Urinary bladder (tissue), 4 donors: ENCODE results near the gene PRKG1. TPM values are rescaled to one million over a fixed set of nuclear protein-coding genes. Genes with fewer than 3 reads are reported as not detected.

Experiments
- DNase-seq: peaks from one replicate; pipeline ENCODE4 v3.0.0-alpha.2; 2015; ENCODE audit errors: extremely low spot score
- H3K27ac ChIP-seq: one replicate; pipeline ENCODE4 v1.5.1; 2013; ENCODE audit warnings: low read depth, mild to moderate bottlenecking, moderate library complexity
- H3K36me3 ChIP-seq: one replicate; pipeline ENCODE4 v1.6.1; 2013; ENCODE audit warnings: mild to moderate bottlenecking, moderate library complexity; ENCODE audit not compliant: insufficient read depth
- H3K4me1 ChIP-seq: one replicate; pipeline ENCODE4 v1.6.1; 2013; ENCODE audit warnings: mild to moderate bottlenecking, moderate library complexity; ENCODE audit not compliant: insufficient read depth
- H3K4me3 ChIP-seq: one replicate; pipeline ENCODE4 v1.5.1; 2013; ENCODE audit warnings: low read depth, low read length
- WGBS: extraction: QIAGEN DNeasy Blood & Tissue Kit; methylation state at CpG from one replicate; pipeline ENCODE4 v1.1.7; 2013; 5-methylcytosine and 5-hydroxymethylcytosine counted together
- polyA plus RNA-seq: library from polyadenylated mRNA; stranded (reverse); fragments of 200-250 nt; gene quantifications from one replicate; pipeline ENCODE4 v1.2.3, GENCODE V29; 2013
- total RNA-seq: library from RNA; depleted of rRNA; stranded (reverse); fragments of >200 nt; gene quantifications from one replicate; pipeline ENCODE4 v1.2.3, GENCODE V29; 2014
- donor health status: healthy with polysubstance abuse.
- donor health status: healthy.

PRKG1 gene
- total and polyA plus RNA-seq, 2 donors: 17.1 to 126 TPM

DNA sequence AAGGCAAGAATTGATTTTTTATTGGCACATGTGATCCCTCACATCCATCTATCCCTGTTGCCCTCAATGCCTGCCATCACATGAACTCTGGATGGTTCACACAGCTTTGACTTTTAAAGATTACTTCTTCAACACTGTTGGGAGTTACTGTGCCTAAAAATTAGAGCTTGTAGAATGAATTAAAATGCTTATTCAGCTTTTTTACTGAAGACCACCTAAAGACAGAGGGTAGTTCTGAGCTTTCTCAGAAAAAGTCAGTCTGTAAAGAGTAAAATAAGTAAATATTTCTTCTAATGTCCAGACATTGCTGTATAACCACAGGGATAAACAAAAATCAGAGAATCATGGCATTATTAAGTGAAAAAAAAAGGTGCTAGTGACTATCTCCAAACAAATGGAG, 718.4 kb downstream of the PRKG1 start:
- Histone ChIP-seq H3K4me1 (no peaks in the 10 kb centered on the region), H3K4me3 (no peak overlapping the region), H3K27ac (no peak overlapping the region), H3K36me3 (no peaks in the 10 kb centered on the region)
- no peak for DNase-seq

GRCh38 chr10:51800121-51800520, 725.8 kb downstream of the PRKG1 start:
- H3K27ac ChIP-seq: no peak overlapping the region
- no peak for DNase-seq
- WGBS: 85% methylated on average over 3 of the region's 3 CpGs
- H3K4me3 ChIP-seq: no peak overlapping the region
- no peaks in the 10 kb centered on the region for H3K4me1 ChIP-seq
- H3K36me3 ChIP-seq: no peaks in the 10 kb centered on the region

DNA sequence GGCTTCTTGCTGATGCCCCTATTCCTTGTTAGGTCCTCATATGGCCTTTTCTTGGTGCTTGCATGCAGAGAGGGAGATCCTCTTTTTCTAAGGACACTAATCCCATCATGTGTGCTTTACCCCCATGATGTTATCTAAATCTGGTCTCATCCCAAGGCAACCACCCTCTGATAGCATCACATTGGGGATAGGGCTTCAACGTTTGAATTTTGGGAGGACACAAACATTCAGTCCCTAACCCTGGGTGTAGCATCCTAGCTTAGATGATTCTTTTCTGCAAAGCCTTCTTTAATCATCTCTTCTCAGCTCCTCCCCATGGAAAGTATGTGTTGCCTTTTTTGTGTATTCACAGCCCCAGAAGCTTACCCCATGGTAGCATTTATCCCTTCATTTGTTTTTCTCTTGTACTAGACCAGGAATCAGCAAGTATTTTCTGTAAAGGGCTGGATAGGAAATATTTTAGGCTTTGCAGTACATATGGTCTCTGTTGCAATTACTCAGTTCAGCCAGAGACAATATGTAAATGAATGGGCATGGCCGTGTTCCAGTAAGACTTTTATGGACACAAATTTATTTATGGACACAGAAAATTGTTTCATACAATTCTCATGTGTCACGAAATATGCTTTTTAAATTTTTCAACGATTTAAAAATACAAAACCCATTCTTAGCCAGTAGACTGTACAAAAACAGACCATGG, 726.6 kb downstream of the PRKG1 start:
- H3K4me3 ChIP-seq: no peak overlapping the region
- no peaks in the 10 kb centered on the region for H3K4me1 ChIP-seq
- WGBS: 85% methylated on average over 4 of the region's 4 CpGs
- no peaks in the 10 kb centered on the region for H3K36me3 ChIP-seq
- no peak for DNase-seq
- no peak overlapping the region for H3K27ac ChIP-seq

DNA sequence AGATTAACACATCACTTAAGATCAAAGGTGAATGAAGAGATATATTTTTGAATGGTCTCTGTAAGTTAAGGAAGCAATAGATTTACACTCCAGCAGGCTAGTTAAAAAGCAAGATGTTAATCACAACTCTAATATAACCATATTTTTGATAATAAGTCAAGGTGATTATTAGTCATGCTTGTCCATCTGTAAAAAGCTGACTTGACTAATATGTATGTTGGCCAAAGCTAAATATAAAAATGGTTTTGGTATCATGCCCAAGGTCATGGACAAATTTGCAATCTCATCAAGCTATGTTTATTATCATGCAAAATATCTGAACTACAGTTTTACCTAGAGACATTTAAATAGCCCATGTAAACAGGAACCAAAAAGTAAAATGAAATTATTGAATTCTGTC, 727.7 kb downstream of the PRKG1 start:
- H3K36me3 ChIP-seq: no peaks in the 10 kb centered on the region
- no peak overlapping the region for H3K4me3 ChIP-seq
- DNase-seq: no peak
- H3K27ac ChIP-seq: no peak overlapping the region
- no peaks in the 10 kb centered on the region for H3K4me1 ChIP-seq

DNA sequence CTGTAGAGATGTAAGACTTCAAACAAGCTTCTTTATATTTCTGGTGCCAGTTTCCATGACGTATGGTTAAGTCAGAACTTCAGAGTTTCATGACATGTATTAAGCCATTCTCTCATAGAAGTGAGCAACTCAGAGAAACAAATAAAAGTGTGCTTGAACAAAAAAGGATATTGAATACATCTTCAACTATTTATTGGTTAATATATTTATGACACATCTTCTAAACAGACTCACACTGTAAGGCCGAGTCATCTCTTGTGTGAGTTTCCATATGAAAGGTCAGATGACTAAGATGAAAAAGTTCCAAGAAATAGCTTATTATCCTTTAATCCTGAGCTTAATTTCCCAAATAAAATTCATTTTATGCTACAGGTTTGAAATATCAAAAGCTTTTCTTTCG, 730.6 kb downstream of the PRKG1 start:
- no peak for DNase-seq
- WGBS: 51% methylated on average over 3 of the region's 3 CpGs
- no peaks in the 10 kb centered on the region for H3K4me1 ChIP-seq
- H3K36me3 ChIP-seq: no peaks in the 10 kb centered on the region
- no peak overlapping the region for H3K4me3 ChIP-seq
- no peak overlapping the region for H3K27ac ChIP-seq

GRCh38 chr10:51806079-51806835, 732.0 kb downstream of the PRKG1 start:
- no peak for DNase-seq
- Histone ChIP-seq H3K4me3 (no peak overlapping the region), H3K36me3 (no peaks in the 10 kb centered on the region), H3K27ac (no peak overlapping the region), H3K4me1 (no peaks in the 10 kb centered on the region)
- 84% methylated on average over 5 of the region's 5 CpGs for WGBS

DNA sequence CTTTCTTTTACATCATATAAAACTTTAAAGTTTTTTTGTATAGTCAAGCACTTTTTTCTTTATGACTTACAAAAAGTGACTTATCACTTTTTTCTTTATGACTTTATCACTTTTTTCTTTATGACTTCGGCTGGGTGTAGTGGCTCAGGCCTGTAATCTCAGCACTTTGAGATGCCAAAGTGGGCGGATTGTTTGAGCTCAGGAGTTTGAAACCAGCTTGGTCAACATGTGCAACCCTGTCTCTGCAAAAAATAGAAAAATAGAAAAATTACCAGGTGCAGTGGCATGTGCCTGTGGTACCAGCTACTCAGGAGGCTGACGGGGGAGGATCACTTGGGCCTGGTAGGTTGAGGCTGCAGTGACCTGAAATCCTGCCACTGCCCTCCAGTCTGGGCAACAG, 733.9 kb downstream of the PRKG1 start:
- 88% methylated on average over 3 of the region's 3 CpGs for WGBS
- Histone ChIP-seq H3K36me3 (no peaks in the 10 kb centered on the region), H3K4me3 (no peak overlapping the region), H3K27ac (no peak overlapping the region), H3K4me1 (no peaks in the 10 kb centered on the region)
- DNase-seq: no peak

DNA sequence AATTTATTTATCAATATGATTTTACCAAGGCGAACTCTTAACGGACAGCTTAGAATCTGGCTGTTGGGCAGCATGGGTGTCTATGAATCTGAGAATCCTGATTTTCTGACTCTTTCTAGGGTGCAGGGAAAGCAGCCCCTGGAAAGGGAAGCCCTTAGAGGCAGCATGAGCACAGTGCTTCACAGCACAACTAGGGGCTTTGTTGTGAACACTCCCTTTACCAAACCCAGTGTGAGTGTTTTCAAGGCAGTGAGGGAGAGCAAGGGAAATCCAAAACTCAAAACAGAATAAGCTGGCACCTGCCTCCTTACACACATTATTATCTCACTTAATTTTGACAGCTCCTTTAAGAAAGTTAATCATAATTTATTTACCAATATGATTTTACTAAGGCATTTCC, 741.4 kb downstream of the PRKG1 start:
- 52% methylated on average over 2 of the region's 2 CpGs for WGBS
- no peaks in the 10 kb centered on the region for H3K4me1 ChIP-seq
- H3K36me3 ChIP-seq: no peaks in the 10 kb centered on the region
- DNase-seq: no peak
- H3K27ac ChIP-seq: no peak overlapping the region
- H3K4me3 ChIP-seq: no peak overlapping the region

DNA sequence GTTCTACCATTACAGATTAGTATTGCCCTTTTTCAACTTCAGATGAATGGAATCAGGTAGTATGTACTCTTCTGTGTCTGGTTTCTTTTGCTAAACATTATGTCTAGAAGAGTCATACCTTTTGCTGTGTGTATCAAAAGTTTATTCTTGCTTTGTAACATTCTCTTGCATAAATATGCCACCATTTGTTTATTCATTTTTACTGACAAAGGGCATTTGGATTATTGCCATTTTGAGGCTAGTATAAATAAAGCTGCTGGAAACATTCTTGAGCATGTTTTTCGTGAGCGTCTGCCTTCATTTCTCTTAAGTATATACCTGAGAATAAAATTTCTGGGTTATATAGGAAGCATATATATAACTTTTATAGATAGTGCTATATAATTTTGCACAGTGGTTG, 746.8 kb downstream of the PRKG1 start:
- no peak overlapping the region for H3K4me3 ChIP-seq
- no peaks in the 10 kb centered on the region for H3K4me1 ChIP-seq
- H3K27ac ChIP-seq: no peak overlapping the region
- H3K36me3 ChIP-seq: no peaks in the 10 kb centered on the region
- DNase-seq: no peak
- 53% methylated on average over 2 of the region's 2 CpGs for WGBS

- DNase-seq: no peak
- no peak overlapping the region for H3K4me3 ChIP-seq
- no peaks in the 10 kb centered on the region for H3K36me3 ChIP-seq
- no peak overlapping the region for H3K27ac ChIP-seq
- H3K4me1 ChIP-seq: no peaks in the 10 kb centered on the region
Observed at GRCh38 chr10:51821745-51822144, 747.5 kb downstream of the PRKG1 start.

DNA sequence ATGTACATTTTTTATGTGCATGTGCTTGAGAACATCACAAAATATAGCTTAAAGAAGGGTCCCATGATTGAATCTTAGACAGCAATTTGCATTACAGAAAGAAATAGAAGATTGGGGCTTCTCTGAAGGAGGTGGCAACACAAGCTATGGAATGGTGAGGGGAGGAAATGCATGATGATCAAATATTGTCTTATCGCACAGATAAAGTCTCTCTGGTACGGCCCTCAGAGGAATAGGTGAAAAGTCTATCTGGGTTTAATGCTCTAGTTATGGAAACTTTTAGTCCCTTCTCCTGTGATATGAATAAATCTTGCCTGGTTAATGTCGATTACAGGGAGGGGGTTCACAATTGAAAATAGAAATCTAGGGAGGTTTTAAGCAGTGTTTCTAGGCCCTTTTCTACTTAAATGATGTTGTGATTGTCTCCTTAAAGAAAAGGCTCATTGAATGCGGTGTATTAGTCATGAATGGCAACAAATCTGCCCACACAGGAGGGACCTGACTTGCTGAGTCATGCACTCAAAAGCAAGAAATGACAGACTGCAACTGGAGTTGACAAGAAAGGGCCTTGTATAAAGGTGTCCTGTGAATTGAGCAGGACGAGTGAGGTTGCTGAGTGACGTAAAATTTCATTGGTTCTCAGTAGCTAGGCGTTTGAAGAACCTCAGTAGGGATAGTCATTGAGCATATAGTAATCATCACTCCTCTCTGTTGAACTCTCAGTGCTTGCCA, 758.5 kb downstream of the PRKG1 start:
- 90% methylated on average over 7 of the region's 7 CpGs for WGBS
- Histone ChIP-seq H3K36me3 (no peaks in the 10 kb centered on the region), H3K4me3 (no peak overlapping the region), H3K27ac (no peak overlapping the region), H3K4me1 (no peaks in the 10 kb centered on the region)
- no peak for DNase-seq

DNA sequence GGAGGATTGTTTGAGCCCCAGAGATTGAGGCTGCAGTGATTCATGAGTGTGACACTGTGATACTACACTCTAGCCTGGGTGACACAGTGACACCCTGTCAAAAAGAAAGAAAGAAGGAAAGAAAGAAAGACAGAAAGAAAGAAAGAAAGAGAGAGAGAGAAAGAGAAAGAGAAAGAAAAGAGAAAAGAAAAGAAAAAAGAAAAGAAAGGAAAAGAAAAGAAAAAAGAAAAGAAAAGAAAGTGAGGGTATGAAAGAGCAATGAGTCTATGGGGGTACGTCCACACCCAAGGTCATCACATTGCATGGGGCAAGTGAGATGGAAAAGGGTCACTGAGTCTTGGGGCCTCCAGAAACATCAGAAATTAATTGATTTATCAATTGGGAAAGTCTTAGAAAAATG, 760.3 kb downstream of the PRKG1 start:
- no peak for DNase-seq
- no peaks in the 10 kb centered on the region for H3K4me1 ChIP-seq
- H3K4me3 ChIP-seq: no peak overlapping the region
- 98% methylated on average over 1 of the region's 1 CpG for WGBS
- H3K27ac ChIP-seq: no peak overlapping the region
- no peaks in the 10 kb centered on the region for H3K36me3 ChIP-seq

GRCh38 chr10:51838471-51838870, 764.2 kb downstream of the PRKG1 start:
- 62% methylated on average over 3 of the region's 3 CpGs for WGBS
- H3K36me3 ChIP-seq: peaks cover 2% of the 10 kb centered on the region
- no peaks in the 10 kb centered on the region for H3K4me1 ChIP-seq
- no peak overlapping the region for H3K4me3 ChIP-seq
- no peak for DNase-seq
- H3K27ac ChIP-seq: no peak overlapping the region

DNA sequence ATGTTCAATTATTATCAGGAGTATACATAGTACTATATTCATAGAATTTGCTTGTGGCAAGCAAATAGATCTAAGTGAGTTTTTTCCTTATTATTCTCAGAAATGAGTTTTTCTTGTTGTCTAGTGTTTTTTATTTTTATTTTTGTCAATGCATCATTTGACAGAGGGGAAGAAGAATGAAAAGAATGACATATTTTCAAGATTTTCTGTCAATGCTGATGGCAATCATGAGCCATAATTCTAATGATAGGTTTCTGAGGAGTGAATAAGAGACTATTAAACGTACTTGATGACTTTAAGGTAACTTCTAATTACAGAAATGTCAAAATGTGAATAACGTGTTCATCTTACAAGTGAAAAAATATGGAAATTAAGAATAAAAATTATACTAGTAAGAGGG, 769.7 kb downstream of the PRKG1 start:
- H3K4me1 ChIP-seq: no peaks in the 10 kb centered on the region
- H3K4me3 ChIP-seq: no peak overlapping the region
- DNase-seq: no peak
- no peak overlapping the region for H3K27ac ChIP-seq
- 91% methylated on average over 2 of the region's 2 CpGs for WGBS
- H3K36me3 ChIP-seq: peaks cover 2% of the 10 kb centered on the region
